Measurements from ENCODE around the gene NAT14. TPM values are rescaled to one million over a fixed set of nuclear protein-coding genes. Genes with fewer than 3 reads are reported as not detected.

Gene NAT14
- total RNA-seq, 1 experiment from 2014 or later = 45.2 TPM

DNA sequence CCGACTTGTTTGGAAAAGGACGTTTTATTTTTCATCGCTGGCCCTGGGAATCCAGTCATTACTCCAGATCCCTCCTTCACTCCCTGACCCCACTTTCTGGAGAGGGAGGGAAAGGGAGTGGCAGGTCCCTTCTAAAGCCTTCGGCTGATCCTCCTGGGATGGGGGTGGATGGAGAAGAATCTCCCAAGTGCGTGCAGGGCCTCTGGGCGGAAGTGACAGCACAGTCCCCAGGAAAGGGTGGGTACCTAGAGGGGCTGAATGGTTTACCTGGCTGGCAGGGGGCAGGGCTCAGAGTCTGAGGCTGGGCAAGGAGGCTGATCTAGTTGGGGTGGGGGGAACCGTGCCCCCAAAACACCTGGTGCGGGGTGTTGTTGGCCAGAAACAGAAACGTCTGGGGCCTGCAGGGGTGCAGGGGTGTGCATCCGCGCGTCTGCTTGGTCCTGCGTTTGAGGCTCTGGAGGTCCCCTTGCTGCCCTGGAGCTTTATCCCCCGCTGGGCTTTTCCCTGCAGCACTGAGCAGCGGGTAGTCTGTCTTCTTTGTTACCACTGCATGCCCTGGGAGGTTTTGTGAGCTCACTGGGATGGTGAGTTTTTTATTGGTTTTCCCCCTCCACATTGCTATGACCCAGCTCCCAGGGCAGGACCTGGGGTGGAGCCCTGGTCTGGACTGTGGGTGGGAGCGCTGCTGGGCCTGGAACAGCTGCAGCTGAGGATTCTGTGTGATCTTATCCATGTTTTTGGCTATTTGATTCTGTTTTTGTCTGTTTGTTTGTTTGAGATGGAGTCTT lies 11.6 kb upstream of the NAT14 start:
- H3K4me1 ChIP-seq = peaks cover 14% of the 10 kb centered on the region
- no peaks in the 10 kb centered on the region for H3K27me3 Mint-ChIP-seq (ENCODE audit: insufficient read depth, unreplicated experiment)
- H3K27ac Mint-ChIP-seq (ENCODE audit: unreplicated experiment) = no peak overlapping the region
- peaks cover 16% of the 10 kb centered on the region for H3K36me3 Mint-ChIP-seq (ENCODE audit: insufficient read depth, unreplicated experiment)
- ChIA-PET POLR2A (no interaction called here), CTCF (no interaction called here)
- BruUV-seq (replicated peaks) = no TSS peak
- H3K9me3 ChIP-seq = no peaks in the 10 kb centered on the region
- no peak overlapping the region for H3K4me3 Mint-ChIP-seq (ENCODE audit: unreplicated experiment)
- intact Hi-C loops (cut with micrococcal nuclease; ENCODE audit: unreplicated experiment) = no loop called here
- TF ChIP-seq, protein P1, sequence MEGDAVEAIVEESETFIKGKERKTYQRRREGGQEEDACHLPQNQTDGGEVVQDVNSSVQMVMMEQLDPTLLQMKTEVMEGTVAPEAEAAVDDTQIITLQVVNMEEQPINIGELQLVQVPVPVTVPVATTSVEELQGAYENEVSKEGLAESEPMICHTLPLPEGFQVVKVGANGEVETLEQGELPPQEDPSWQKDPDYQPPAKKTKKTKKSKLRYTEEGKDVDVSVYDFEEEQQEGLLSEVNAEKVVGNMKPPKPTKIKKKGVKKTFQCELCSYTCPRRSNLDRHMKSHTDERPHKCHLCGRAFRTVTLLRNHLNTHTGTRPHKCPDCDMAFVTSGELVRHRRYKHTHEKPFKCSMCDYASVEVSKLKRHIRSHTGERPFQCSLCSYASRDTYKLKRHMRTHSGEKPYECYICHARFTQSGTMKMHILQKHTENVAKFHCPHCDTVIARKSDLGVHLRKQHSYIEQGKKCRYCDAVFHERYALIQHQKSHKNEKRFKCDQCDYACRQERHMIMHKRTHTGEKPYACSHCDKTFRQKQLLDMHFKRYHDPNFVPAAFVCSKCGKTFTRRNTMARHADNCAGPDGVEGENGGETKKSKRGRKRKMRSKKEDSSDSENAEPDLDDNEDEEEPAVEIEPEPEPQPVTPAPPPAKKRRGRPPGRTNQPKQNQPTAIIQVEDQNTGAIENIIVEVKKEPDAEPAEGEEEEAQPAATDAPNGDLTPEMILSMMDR (IDR thresholded peaks at IDR 0.05; ENCODE audit: insufficient read depth in 1 of 2, low read depth in 1 of 2, low read length in 1 of 2, severe bottlenecking in 1 of 2, unreplicated experiment in 1 of 2) = no peak
- no peak overlapping the region for H3K4me3 ChIP-seq (ENCODE audit: low read depth, low read length)
- H3K9me3 Mint-ChIP-seq (ENCODE audit: unreplicated experiment) = no peaks in the 10 kb centered on the region
- no peaks in the 10 kb centered on the region for H3K36me3 ChIP-seq (ENCODE audit: control insufficient read depth, insufficient read depth, low read length)
- H3K4me1 Mint-ChIP-seq (ENCODE audit: low read depth, unreplicated experiment) = peaks cover 7% of the 10 kb centered on the region
- H3K27me3 ChIP-seq (replicated peaks; ENCODE audit: control insufficient read depth, insufficient read depth, low read length) = no peaks in the 10 kb centered on the region
- no peak for DNase-seq

DNA sequence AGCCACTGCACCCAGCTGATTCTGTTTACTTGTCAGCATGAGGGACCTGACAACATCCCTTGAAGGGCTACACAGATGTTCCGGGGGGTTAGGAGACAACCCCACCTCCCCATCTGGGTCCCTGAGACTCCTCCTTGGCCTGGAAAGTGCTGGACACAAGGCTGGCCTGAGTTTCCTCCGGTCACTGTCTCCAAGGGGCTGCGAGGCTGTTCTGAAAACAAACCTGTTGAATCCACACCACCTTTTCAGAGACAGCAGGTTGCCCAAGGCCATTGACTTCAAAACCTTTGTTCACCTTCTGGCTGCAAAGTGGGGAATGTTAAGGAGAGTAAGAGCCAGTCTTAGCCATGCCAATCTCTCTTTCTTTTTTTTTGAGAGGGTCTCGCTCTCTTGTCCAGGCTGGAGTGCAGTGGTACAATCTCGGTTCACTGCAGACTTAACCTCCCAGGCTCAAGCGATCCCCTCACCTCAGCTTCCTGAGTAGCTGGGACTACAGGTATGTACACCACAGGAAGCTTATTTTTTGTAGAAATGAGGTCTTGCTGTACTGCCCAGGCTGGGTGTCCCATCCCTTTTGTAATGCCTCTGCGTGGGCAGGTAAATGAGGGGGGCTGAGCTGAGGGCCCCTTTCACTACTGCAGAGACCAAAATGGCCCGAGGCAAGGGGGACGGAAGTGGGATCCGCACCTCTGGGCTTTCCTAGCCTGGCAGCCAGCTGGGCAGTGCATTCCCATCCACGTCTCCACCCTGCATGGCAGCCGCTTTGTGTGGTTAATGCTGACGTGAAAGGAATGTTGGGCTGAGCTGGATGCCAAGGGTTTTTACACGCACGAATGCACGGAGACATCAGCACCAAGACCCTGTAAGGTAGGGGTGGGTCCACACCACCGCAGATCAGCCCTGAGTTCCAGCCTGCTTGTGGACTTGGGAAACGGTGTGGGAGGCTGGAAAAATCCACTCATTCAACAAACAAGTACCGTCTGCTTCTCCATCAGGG lies 10.4 kb upstream of the NAT14 start:
- POLR2A ChIA-PET = no interaction called here
- no peak overlapping the region for H3K4me3 Mint-ChIP-seq (ENCODE audit: unreplicated experiment)

More for the DNA sequence above, 10.4 kb upstream of the NAT14 start:
- H3K27me3 ChIP-seq (replicated peaks; ENCODE audit: control insufficient read depth, insufficient read depth, low read length) = no peaks in the 10 kb centered on the region
- intact Hi-C loops (cut with micrococcal nuclease; ENCODE audit: unreplicated experiment) = no loop called here
- TF ChIP-seq, protein P1 (IDR thresholded peaks at IDR 0.05; ENCODE audit: insufficient read depth in 1 of 2, low read depth in 1 of 2, low read length in 1 of 2, severe bottlenecking in 1 of 2, unreplicated experiment in 1 of 2) = no peak
- H3K27me3 Mint-ChIP-seq (ENCODE audit: insufficient read depth, unreplicated experiment) = no peaks in the 10 kb centered on the region
- DNase-seq = no peak
- H3K4me1 ChIP-seq = peaks cover 14% of the 10 kb centered on the region
- peaks cover 19% of the 10 kb centered on the region for H3K4me1 Mint-ChIP-seq (ENCODE audit: low read depth, unreplicated experiment)
- H3K9me3 ChIP-seq = no peaks in the 10 kb centered on the region
- CTCF ChIA-PET = no interaction called here
- no peak overlapping the region for H3K4me3 ChIP-seq (ENCODE audit: low read depth, low read length)
- no peak overlapping the region for H3K27ac Mint-ChIP-seq (ENCODE audit: unreplicated experiment)
- H3K36me3 Mint-ChIP-seq (ENCODE audit: insufficient read depth, unreplicated experiment) = peaks cover 19% of the 10 kb centered on the region
- no TSS peak for BruUV-seq (replicated peaks)
- H3K36me3 ChIP-seq (ENCODE audit: control insufficient read depth, insufficient read depth, low read length) = no peaks in the 10 kb centered on the region
- no peaks in the 10 kb centered on the region for H3K9me3 Mint-ChIP-seq (ENCODE audit: unreplicated experiment)

All from Caco-2 (cell line).